ENCODE measurements around the gene ADAM23.

ADAM23 gene

DNA sequence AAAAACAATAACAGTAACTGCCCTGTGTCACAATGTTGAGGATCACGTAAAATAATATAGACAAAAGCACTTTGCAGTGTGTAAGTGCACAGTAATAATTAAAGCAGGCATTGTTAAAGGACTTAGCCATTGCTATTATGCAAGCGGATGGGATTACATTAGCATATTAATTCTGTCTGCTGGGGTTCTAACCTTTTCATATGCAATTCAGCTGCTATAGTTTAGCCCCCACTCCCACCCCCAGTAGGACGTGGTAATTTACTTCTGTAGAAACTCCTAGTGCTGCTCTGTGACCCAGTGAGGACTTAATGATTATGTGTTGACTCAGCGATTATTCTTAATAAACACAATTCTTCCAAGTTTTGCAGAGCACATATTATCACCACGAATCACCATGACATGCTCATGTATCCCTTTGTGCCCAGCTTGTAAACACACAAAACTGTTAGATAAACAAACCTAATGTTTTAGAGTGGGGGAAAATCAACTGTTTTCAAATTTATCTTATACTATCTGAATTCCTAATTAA, 5.1 kb upstream of the ADAM23 start:
- DNase-seq (ENCODE audit: low read depth, low spot score), result no peak

DNA sequence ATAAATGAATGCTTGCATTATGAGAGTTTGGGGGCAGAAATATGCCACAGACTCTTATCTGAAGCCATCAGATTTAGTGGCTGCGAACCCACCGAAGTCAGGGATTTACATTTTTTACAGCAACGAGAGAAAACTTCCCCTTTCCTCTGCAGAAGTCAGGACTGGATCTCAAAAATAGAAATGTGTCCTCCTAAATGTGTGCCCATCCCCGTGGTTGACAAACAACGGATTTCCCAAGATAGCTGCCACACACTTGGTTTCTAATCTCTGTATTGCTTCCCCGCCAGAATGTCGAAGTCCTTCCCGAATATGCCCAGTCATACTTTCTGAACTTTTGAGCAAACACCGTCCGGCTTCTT, 879 bp upstream of the ADAM23 start:
- no peak for DNase-seq (ENCODE audit: low read depth, low spot score)

DNA sequence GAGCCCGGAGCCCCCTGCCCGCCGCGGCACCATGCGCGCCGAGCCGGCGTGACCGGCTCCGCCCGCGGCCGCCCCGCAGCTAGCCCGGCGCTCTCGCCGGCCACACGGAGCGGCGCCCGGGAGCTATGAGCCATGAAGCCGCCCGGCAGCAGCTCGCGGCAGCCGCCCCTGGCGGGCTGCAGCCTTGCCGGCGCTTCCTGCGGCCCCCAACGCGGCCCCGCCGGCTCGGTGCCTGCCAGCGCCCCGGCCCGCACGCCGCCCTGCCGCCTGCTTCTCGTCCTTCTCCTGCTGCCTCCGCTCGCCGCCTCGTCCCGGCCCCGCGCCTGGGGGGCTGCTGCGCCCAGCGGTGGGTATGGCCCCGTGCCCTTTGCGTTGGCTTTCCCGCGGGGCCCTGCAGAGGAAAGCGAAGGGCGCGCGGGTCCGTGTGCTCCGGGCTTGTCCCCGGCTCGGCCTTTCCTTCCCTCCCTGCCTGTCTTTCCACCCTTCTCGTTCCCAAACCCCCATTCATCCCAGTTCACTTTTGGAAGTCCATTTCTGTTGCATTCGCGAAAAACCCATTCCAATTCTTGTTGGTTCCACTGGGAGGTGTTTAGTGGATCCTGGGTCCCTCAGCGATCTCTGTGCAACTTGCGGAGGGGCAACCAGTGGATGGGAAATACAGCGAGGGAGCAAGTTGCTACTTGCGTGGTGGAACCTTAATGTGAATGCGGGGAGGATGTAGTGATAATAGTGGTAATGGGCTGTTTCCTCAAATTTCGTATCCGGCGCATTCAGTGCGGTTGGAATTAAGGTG, 599 bp downstream of the ADAM23 start:
- no peak for DNase-seq (ENCODE audit: low read depth, low spot score)

DNA sequence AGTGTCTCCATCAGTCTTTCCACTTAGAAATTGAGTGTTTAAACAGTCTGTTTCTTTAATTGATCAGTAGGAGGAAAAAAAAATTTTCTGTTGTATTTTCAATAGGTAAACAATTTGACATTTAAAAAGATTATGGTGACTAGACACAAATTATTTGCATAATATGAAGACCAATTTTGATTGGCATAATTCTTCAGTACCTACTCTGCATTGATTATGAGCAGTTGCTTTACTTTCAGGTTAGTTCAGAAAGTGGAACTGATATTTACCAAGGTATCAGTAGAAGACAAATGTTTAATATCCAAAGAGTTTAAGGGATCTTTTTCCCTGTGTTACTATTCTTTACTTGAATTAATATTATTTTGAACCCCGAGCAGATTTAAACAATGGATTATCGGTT, 2.6 kb downstream of the ADAM23 start:
- no peak for DNase-seq (ENCODE audit: low read depth, low spot score)

DNA sequence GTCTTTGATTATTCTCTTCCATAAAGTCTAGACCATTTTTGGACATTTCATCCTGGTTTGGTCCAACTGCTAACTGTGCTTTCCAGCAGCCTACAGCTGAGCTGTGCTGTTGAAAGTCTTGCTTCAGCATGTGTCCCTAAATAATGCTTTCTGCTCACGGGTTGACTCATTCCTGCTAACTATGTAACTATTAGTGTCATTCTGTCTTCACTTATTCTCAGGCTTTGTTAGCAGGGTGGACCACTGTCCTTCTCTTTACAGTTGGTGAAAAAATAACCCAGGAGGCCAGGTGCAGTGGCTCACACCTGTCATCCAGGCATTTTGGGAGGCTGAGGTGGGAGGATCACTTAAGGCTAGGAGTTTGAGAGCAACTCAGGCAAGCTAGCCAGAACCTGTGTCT, 8.9 kb downstream of the ADAM23 start:
- DNase-seq (ENCODE audit: low read depth, low spot score), result no peak

DNA sequence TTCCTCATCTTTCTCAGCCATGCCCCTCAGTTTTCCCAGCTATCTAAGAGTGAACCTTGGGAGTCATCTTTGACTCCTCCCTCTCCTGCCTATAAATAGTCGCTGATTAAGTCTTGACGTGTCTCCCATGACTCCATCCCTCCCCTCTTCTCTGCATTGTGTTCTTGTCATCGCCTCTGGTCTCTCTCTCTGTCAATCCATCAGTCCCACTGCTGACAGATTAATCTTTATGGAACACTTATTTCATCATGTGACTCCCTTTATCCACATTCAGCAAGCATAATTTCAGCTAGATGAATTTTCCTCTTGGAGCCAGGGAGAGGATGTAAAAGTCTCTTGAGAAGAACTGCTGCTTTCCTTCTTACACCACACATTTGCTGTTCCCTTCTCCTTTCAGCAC, 9.4 kb downstream of the ADAM23 start:
- no peak for DNase-seq (ENCODE audit: low read depth, low spot score)

DNA sequence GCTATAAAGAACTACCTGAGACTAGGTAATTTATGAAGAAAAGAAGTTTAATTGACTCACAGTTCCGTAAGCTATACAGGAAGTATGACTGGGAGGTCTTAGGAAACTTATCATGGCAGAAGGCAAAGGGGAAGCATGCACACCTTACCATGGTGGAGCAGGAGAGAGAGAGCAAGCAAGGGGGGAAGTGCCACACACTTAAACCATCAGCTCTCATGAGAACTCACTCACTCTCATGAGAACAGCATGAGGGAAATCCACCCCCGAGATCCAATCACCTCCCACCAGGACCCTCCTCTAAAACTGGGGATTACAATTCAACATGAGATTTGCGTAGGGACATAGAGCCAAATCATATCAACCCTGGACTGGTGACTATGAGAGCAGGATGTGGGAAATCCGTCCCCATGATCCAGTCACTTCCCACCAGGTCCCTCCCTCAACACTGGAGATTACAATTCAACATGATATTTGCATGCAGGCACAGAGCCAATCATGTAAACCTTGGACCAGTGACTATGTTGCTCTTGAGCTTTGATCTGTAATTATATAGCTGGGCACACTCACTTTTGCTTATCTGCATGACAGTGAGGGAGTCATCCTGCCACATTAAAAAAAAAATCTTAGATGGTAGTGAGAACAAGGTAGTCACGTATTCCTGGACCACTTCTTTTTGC, 12.9 kb downstream of the ADAM23 start:
- no peak for DNase-seq (ENCODE audit: low read depth, low spot score)

DNA sequence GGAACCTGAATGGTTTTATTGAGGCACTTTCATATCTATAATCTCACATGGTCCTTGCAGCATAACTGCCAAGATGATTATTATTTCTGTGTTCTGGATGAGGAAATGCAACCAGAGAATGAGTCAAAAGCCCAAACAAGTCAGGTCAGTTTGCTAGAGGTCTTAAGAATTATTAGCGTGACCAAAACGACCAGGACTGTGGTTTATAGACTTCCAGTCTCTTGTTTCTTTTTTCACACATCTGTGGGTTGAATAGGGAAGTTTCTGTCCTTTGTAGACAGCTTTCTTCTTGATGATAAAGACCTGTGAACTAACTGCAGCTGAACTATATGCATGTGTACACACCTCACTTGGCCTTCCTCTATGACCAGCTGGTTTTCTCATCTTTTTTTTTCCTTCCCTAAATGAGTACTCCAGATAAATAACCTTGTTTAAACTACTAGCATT, 13.9 kb downstream of the ADAM23 start:
- DNase-seq (ENCODE audit: low read depth, low spot score), result no peak

DNA sequence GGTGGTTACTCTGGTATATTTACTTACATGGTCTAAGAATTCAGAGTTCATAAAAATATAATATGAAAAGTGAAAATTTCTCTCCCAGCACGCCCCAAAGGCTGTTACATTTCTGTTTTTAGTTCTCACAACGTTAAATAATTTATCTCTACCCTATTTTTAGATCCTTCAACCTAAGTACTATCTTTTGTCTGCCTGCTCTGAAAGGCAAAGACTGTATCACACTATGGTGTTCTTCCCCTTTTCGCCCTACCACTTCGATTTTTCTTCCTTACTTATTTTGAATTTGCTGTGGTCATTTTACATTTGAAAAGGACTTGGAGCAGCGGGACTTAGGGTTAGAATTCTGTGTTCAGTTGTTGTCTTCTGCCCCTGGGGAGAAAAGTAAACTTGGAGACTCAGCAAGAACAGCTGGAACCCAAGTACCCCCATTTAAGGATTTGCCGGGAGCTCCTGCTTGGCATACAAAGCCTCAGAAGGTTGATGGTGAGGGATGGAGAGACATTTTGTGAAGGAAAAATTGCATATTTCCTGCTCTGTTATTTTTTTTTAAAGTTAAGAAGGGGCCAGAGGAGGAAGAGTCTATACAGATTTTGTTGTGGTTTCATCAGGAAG, 19.0 kb downstream of the ADAM23 start:
- DNase-seq (ENCODE audit: low read depth, low spot score), result no peak

DNA sequence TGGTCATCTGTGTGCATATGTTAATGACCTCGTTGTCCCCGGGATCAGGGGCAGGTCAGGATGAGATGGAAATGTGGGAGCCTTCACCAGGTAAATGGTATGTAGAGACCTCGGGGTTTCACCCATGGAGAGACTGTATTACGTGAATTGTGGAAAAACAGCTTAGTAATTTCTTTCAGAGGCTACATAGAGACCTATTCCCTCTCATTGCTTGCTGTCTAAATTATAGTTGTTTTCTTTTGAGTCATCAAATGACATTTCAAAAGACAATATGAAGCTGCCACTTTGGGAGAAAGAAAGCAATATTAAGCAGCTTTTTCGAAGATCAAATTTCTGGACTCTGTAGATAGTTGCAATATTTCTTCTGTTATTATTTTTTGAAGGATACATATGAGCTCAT, 20.4 kb downstream of the ADAM23 start:
- DNase-seq (ENCODE audit: low read depth, low spot score), result no peak

DNA sequence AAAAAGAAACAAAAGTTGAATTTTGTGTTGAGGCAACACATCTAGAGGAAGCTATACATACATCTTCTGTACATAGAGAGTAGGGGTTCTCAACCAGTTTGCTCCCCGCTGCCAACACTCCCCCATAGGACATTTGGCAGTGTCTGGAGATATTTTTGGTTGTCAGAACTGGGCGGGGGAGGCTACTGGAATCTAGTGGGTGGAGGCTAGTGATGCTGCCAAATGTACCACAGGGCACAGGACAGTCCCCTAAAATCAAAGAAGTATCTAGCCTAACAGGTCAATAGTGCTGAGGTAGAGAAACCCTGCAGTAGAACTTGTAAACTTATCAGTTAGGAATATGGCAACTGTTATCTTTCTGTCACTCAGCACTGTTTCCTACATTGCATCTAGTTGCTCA, 21.3 kb downstream of the ADAM23 start:
- DNase-seq (ENCODE audit: low read depth, low spot score), result no peak

DNA sequence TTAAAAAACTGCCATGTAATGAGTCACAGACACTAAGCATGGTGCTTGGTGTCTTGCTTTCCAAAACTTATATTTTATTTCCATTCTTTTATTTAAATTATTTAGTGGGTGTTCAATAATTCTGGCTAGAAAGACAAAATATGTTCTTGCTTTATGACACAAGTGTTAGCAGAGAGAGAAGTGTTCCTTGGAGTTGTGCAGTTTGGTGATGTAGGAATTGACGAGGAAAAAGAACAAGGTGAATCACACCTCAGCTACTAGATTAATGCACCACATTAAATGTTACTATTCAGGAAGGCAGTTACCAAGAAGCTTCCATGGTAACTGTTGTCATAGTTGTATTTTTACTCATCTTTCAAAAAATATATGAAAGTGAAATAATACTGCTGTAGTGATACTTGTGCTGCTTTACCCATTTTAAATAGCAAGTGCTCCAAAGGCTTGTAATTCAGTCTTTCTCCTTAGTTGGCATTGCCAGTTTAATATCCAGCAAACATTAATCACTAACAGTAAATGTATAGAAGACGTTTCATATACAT, 28.3 kb downstream of the ADAM23 start:
- no peak for DNase-seq (ENCODE audit: low read depth, low spot score)

DNA sequence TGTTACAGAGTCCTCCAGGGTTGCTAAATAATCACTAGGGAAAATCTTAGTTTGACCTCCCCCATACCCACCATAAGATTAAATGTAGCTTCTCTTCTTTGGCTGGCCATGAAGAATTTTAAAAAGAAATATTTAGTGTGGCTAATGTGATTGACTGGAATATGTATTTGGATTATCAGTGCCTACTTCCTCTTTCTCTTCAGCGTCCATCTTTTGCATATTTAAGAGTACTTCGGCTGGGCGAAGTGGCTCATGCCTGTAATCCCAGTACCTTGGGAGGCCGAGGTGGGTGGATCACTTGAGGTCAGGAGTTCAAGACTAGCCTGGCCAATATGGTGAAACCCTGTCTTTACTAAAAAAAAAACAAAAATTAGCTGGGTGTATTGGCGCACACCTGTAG, 28.8 kb downstream of the ADAM23 start:
- DNase-seq (ENCODE audit: low read depth, low spot score), result no peak

DNA sequence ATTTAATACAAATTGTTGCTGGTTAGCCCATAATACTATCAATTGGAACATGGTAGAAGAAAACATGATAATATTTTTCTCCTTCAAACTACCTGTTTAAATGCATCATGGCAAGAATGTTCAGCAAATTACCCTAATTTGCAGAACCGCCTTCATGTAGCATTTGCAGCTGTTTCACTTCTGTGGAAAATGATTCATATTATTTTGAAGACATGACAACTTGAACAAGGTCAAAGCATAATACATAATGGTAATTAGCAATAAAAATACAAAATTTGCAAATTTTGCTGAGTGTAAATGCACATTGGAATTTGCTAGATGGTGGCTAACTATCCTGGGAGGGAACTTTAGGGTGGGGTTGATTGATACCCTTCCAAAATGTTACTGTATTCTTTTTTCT, 30.8 kb downstream of the ADAM23 start:
- no peak for DNase-seq (ENCODE audit: low read depth, low spot score)

DNA sequence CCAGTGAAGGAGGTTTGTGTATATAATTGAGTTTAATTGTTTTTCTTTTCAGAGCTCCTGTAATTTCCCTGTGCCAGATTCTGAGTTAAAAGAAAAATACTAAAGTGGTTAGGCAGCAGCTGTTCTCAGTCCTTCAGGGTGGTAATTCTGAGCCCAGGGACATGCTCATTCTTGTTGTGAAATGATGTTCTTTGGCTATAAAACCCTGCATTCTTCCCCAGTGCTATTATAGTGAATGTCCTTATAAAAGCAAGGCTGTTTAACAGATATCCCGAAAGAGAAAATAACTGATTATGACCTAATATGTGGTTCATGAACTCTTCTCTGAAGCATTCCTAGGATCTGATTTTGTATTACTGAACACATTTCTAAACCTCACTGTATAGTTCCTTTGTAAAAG, 34.0 kb downstream of the ADAM23 start:
- DNase-seq (ENCODE audit: low read depth, low spot score), result no peak

DNA sequence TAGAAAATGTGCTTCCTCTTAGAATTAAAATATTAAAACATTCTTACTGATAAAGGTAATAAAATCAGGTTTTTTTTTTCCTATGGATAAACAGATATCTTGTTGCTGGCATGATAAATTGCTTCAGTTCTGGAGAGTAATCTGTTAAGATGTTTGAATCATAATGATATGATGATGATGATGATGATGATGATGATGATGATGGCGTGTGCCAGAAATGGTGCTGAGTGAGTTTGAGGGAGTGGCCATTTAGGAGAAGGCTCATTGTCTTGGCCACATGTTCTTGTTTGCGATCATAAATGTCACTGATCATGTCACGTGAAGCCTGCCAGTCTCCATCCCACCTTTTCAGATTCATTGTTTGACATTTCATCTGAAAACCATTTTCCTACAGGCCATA, 35.0 kb downstream of the ADAM23 start:
- DNase-seq (ENCODE audit: low read depth, low spot score), result no peak

DNA sequence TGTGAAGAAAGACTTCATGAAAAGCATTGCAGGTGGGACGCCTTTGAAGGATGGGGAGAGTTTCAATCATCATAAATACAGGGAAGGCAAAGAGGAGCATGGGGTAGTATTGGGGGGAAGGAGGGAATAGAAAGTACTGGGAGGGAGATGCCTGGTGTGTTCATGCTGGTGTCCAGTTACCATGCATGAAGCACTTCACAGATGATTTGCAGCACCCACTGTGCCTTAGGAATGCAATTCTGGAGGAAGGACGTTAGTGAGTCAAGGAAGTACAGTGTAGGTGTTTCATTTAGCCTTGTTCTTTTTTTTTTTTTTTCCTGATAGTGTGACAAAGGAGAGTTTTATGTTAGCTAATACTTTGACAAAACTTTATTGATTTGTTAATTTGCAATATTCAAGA, 36.8 kb downstream of the ADAM23 start:
- DNase-seq (ENCODE audit: low read depth, low spot score), result no peak

DNA sequence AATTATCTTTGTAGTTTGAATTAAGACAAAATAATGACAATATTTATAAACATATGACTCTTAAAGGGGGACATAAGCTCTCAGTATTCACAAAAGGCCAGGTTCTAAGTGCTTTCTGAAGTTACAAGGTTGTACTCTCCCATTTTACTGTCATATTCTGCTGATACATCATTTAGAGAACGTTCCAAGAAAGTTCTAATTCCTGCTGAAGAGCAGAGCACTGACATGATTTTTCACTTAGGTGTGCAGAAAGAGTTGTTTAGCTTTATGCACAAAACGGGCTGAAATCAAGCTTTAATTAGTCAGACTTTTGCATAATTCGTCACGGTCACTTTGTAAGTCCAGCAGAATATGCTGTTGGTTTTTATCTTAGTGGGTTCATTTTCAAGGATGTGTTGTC, 37.3 kb downstream of the ADAM23 start:
- DNase-seq (ENCODE audit: low read depth, low spot score), result no peak

DNA sequence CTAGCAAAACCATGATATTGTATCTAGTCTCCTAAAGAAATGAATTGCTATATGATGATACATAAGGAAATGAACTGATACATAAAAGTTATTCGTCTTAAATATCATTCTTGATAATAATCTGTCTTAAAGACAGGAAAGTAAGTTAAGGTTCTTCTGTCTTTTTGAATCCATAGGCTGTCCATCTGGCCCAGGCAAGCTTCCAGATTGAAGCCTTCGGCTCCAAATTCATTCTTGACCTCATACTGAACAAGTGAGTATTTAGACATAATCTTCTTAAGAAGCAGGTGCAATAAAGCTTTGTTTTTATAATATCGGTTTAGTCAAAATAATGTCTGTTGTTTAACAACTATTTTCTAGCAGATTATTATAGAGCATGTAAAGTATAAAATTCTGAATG, 37.7 kb downstream of the ADAM23 start:
- no peak for DNase-seq (ENCODE audit: low read depth, low spot score)

DNA sequence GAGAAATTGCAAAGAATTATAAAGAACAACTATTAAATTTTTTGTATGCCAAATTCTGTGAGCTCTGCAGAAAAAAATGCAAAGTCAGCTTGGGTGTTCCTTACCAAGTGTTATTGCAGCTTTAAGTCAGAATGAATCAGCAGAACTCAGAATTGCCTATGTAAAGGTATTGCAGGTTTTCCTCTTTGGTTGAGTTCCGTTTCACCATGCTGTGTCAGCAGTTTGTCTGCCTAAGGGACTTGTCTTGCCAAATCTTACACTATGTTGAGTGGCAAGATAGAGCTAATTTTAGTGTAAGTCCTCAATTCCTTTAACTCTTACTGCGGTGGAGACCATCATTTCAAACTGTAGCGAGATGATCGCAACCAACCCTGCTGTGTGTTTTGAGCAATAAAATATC, 38.8 kb downstream of the ADAM23 start:
- DNase-seq (ENCODE audit: low read depth, low spot score), result no peak

DNA sequence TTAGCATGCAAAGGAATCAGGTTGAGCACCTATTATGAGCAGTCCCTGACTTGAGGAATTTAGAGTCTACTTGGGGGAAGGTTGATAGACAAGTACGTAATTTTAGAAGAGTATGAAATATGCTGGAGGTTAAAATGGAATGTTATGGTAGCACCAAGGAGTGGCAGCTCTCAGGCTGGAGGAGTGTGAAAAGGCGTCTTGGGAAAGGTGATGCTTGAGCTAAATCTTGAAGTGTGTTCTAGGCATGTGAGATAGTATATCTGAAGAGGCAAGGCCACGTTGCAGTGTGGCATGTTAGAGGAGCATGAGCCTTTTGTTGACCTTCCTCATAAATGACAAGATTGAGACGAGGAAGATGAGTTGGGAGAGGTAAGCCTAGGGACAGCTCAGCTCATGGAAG, 39.3 kb downstream of the ADAM23 start:
- DNase-seq (ENCODE audit: low read depth, low spot score), result no peak

DNA sequence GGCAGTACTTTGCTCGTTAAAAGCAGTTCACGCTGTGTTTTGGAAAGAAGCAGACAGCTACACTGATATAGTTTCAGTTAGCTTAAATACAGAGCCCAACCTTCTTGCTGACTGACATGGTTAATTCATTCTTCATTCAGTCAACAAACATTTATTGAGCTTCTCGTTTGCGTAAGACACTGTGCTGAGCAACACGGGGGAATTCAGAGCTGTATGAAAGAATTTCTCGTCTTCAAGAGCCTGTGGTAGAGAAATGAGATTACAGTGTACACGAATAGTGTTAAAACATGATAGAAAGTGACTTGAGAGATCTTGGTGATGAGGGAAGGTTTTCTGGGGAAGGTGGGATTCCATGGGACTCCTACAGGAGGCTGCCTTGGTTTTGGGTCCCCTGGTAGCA, 44.7 kb downstream of the ADAM23 start:
- no peak for DNase-seq (ENCODE audit: low read depth, low spot score)

DNA sequence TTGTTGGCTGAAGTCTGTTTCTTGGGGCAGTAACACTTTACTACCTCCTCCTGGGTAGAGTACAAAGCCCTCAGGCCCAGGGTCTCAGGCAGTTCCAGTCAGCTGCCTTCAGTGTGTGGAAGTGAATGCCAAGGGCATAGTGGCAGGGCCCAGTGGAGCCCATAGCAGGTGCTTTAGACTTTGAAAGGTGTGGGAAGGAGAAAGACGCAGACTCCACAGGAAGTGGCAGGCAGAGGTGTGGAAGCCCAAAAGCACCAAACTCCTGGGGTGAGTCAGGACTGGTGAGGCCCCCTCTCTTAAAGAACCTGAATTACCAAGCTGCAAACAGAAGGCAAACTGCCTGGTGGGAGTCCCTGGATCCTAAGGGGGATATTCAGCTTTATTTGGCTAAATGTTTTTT, 45.3 kb downstream of the ADAM23 start:
- DNase-seq (ENCODE audit: low read depth, low spot score), result no peak
